H7 (cell line): ENCODE data around the gene HOXC6. TPM values are rescaled to one million over a fixed set of nuclear protein-coding genes. Genes with fewer than 3 reads are reported as not detected.

Experiments
- DNase-seq: peaks from one replicate; pipeline ENCODE4 v3.0.0; 2012
- H3K27me3 ChIP-seq: 2 replicates; pipeline ENCODE4 v1.6.0; 2011; ENCODE audit warnings: mild to moderate bottlenecking, low read length; ENCODE audit not compliant: control insufficient read depth, insufficient read depth
- H3K36me3 ChIP-seq: replicated peaks from 2 replicates; pipeline ENCODE4 v1.5.1; 2011; ENCODE audit warnings: low read length; ENCODE audit not compliant: control insufficient read depth, insufficient read depth
- H3K4me3 ChIP-seq: 2 replicates; pipeline ENCODE4 v1.5.1; 2011; ENCODE audit warnings: low read depth, mild to moderate bottlenecking, control low read depth, low read length, moderate library complexity; ENCODE audit not compliant: insufficient read depth
- total RNA-seq: library from RNA; depleted of rRNA; stranded (reverse); fragments of >200 nt; shearing (Covaris generic); gene quantifications from 2 replicates; pipeline ENCODE4 v1.2.3, GENCODE V29; 2014

The HOXC6 gene
- total RNA-seq, 1 experiment from 2014 or later: not detected

- no peak overlapping the region for H3K4me3 ChIP-seq
- peak; percentile 70 for DNase-seq
- H3K27me3 ChIP-seq: peaks cover 100% of the 10 kb centered on the region
- no peaks in the 10 kb centered on the region for H3K36me3 ChIP-seq
Measured at GRCh38 chr12:54004841-54005530, 23.3 kb upstream of the HOXC6 start.

- Histone ChIP-seq H3K36me3 (no peaks in the 10 kb centered on the region), H3K4me3 (no peak overlapping the region), H3K27me3 (peaks cover 100% of the 10 kb centered on the region)
- DNase-seq: peak; percentile 65
Measured at GRCh38 chr12:54005531-54005852, 22.7 kb upstream of the HOXC6 start.

- Histone ChIP-seq H3K4me3 (no peak overlapping the region), H3K36me3 (no peaks in the 10 kb centered on the region), H3K27me3 (peaks cover 100% of the 10 kb centered on the region)
- DNase-seq: peak; percentile 97
Measured at GRCh38 chr12:54005853-54006558, 22.2 kb upstream of the HOXC6 start.

GRCh38 chr12:54006559-54007220 is 21.6 kb upstream of the HOXC6 start:
- no peaks in the 10 kb centered on the region for H3K36me3 ChIP-seq
- peaks cover 100% of the 10 kb centered on the region for H3K27me3 ChIP-seq
- no peak for DNase-seq
- H3K4me3 ChIP-seq: no peak overlapping the region

- DNase-seq: no peak
- peaks cover 100% of the 10 kb centered on the region for H3K27me3 ChIP-seq
- H3K4me3 ChIP-seq: no peak overlapping the region
- no peaks in the 10 kb centered on the region for H3K36me3 ChIP-seq
Measured at GRCh38 chr12:54007538-54008259, 20.5 kb upstream of the HOXC6 start.

- H3K27me3 ChIP-seq: peaks cover 100% of the 10 kb centered on the region
- DNase-seq: no peak
- no peak overlapping the region for H3K4me3 ChIP-seq
- H3K36me3 ChIP-seq: no peaks in the 10 kb centered on the region
Measured at GRCh38 chr12:54008260-54008552, 20.0 kb upstream of the HOXC6 start.

GRCh38 chr12:54009171-54010052 is 18.8 kb upstream of the HOXC6 start:
- H3K36me3 ChIP-seq: no peaks in the 10 kb centered on the region
- no peak overlapping the region for H3K4me3 ChIP-seq
- peak; percentile 77 for DNase-seq
- H3K27me3 ChIP-seq: peaks cover 100% of the 10 kb centered on the region

GRCh38 chr12:54010053-54010971 is 17.9 kb upstream of the HOXC6 start:
- DNase-seq: no peak
- Histone ChIP-seq H3K4me3 (no peak overlapping the region), H3K27me3 (peaks cover 100% of the 10 kb centered on the region), H3K36me3 (no peaks in the 10 kb centered on the region)

GRCh38 chr12:54010972-54011664 is 17.1 kb upstream of the HOXC6 start:
- DNase-seq: no peak
- H3K4me3 ChIP-seq: no peak overlapping the region
- H3K27me3 ChIP-seq: peaks cover 100% of the 10 kb centered on the region
- H3K36me3 ChIP-seq: no peaks in the 10 kb centered on the region

- Histone ChIP-seq H3K36me3 (no peaks in the 10 kb centered on the region), H3K27me3 (peaks cover 100% of the 10 kb centered on the region), H3K4me3 (no peak overlapping the region)
- DNase-seq: peak; percentile 67
Measured at GRCh38 chr12:54011665-54012532, 16.3 kb upstream of the HOXC6 start.

GRCh38 chr12:54012631-54013409 is 15.4 kb upstream of the HOXC6 start:
- DNase-seq: no peak
- no peaks in the 10 kb centered on the region for H3K36me3 ChIP-seq
- H3K27me3 ChIP-seq: peaks cover 99% of the 10 kb centered on the region
- H3K4me3 ChIP-seq: no peak overlapping the region
